OCI-LY1 (cell line): ENCODE results near the gene MANSC1.

Source experiments
- EZH2 ChIP-seq: fragments of 200-600 bp; sonication (generic), shearing (Covaris generic); IDR thresholded peaks from 2 replicates; pipeline ENCODE4 v1.8.0; 2017; ENCODE audit warnings: borderline replicate concordance, mixed run types, mild to moderate bottlenecking, antibody characterized with exemption, low read length, moderate library complexity, mixed read lengths
- TF ChIP-seq, protein P1 (sequence below): fragments of 200-600 bp; sonication (generic), shearing (Covaris generic); IDR thresholded peaks from 2 replicates; pipeline ENCODE4 v1.5.1; 2017; ENCODE audit warnings: mild to moderate bottlenecking, antibody characterized with exemption, low read length, moderate library complexity, mixed read lengths

DNA sequence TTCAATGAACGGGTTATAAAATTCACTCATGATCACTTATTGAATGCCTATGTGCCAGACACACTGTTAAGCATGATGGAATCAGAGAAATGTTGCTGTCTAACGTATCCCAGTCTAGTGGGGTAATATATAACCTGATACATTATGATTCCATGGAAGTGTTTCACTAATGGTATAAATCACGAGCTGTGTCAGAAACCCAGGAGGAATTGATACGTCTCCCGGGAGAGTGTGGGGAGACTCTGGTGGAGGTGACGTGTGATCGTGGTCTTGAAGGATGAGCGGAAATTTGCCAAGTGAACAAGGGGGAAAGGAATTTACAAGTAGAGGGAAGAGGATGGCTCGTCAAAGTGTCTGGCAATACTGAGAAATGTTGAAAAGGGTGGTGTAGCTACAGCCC, 26.5 kb downstream of the MANSC1 start:
- TF ChIP-seq, protein P1, sequence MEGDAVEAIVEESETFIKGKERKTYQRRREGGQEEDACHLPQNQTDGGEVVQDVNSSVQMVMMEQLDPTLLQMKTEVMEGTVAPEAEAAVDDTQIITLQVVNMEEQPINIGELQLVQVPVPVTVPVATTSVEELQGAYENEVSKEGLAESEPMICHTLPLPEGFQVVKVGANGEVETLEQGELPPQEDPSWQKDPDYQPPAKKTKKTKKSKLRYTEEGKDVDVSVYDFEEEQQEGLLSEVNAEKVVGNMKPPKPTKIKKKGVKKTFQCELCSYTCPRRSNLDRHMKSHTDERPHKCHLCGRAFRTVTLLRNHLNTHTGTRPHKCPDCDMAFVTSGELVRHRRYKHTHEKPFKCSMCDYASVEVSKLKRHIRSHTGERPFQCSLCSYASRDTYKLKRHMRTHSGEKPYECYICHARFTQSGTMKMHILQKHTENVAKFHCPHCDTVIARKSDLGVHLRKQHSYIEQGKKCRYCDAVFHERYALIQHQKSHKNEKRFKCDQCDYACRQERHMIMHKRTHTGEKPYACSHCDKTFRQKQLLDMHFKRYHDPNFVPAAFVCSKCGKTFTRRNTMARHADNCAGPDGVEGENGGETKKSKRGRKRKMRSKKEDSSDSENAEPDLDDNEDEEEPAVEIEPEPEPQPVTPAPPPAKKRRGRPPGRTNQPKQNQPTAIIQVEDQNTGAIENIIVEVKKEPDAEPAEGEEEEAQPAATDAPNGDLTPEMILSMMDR = no peak
- TF ChIP-seq EZH2 = no peak
